GM23338 (cell line): ENCODE measurements around the gene GPR33.

Experiments
- CREB1 ChIP-seq: fragments of 250-450 bp; sonication (Bioruptor Pico); IDR thresholded peaks from 2 replicates; pipeline ENCODE4 v1.5.0; 2020; ENCODE audit warnings: low read depth, mild to moderate bottlenecking, moderate library complexity
- CTCF ChIP-seq, 2 experiments: fragments of 200-600 bp in 1 of 2; sonication (generic) in 1 of 2; conservative IDR thresholded peaks; 2 replicates each; pipeline versions ENCODE4 v1.5.1 to v1.6.1; 2016 to 2017; ENCODE audit warnings: antibody characterized with exemption in 2 of 2, low read depth in 2 of 2, mild to moderate bottlenecking in 2 of 2, moderate library complexity in 1 of 2
- EZH2 ChIP-seq: fragments of 200-600 bp; sonication (generic); IDR thresholded peaks from one replicate; pipeline ENCODE4 v1.8.0; 2017; ENCODE audit warnings: antibody characterized with exemption, mild to moderate bottlenecking, low read depth; ENCODE audit not compliant: unreplicated experiment
- POLR2AphosphoS5 ChIP-seq: IDR thresholded peaks from 2 replicates; pipeline ENCODE4 v1.6.1; 2016; ENCODE audit warnings: antibody characterized with exemption, low read depth

- TF ChIP-seq POLR2AphosphoS5 (no peak), EZH2 (no peak), CREB1 (CRISPR knock-in tag) (no peak), CTCF (conservative IDR thresholded peaks at IDR 0.05; ENCODE audit: low read depth in 2 of 2) (no peak)
Measured at GRCh38 chr14:31466554-31466953, 21.3 kb downstream of the GPR33 start.
